Urothelium cell line (cell line): Measurements from ENCODE around the gene SLMAP.

ENCODE experiments used
- DNase-seq: peaks from one replicate; pipeline ENCODE4 v3.0.0; 2011; ENCODE audit warnings: low spot score, mixed read lengths
- FAIRE-seq: peaks from 2 replicates; lab custom pipeline; 2011; peaks lifted over from hg19 to GRCh38; lab: Jason Lieb, UNC

Gene SLMAP

DNA sequence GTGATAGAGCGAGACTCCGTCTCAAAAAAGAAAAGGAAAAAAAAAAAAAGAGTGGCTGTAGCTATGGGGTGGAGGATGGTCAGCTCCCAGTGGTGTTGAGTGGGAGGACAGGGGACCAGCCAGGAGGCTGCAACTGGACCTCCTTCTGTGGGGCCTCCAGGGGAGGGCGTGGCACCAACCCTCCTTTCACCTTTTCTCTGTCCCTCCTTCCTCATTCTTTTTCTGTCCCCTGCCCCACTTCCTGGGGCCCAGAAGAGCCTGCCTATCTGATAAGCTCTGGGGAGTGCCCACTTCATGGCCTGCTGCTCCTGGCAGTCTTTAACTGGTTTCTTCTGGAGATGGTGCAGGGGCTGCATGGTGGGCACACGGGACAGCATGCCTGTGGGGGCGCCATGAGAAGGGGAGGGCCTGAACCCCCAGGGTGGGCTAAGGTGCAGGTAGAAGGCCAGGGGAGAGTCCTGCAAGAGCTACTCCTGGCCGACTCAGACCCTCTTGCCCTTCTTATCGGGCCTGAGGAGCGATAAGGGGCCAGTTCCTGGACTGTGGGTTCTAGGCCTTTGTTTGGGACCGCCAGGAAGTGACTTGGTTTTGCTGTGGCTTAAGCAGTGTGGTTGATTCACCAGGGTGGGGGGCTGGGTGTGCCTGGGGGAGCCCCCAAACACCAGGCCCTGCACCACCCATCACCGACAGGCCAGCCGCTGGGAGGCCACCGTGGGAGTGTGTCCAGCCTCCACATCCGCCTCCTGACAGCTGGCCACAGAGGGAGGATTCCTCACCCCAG, 202.7 kb downstream of the SLMAP start:
- DNase-seq (no peak), FAIRE-seq (no peak)

DNA sequence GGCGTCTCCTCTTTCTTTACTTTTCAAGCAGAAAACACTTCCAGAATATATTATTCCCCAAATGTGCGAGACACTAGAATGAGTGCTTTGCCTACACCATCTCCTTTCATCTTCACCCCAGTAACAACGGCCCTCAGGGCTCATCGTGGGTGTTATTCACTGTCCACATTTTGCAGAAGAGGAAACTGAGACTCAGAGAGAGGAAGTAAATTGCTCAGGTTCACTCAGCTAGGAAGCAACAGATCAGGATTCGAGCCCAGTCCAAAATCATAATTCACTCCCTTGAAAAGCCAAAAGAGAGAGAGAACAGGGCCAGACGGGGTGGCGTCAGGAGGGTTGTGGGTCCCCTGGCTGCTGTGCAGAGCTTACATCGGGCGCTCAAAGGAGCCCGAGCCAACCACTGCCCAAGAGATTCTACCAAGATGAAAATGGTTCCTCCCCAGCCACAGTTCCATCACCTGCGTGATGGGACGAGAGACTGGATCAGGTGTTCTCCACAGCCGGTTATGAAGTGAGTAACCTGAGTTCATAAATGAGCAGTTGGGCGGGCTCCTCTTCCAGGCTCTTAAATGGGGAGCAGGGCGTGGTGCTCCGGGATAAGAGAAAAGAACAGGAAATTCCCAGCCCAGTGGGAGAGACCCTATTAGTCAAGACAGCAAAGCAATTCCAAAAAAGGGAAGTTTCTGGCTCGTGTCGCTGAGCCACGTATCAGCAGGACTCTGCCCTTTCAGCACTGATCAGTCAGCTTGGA, 203.5 kb downstream of the SLMAP start:
- DNase-seq (no peak), FAIRE-seq (no peak)

DNA sequence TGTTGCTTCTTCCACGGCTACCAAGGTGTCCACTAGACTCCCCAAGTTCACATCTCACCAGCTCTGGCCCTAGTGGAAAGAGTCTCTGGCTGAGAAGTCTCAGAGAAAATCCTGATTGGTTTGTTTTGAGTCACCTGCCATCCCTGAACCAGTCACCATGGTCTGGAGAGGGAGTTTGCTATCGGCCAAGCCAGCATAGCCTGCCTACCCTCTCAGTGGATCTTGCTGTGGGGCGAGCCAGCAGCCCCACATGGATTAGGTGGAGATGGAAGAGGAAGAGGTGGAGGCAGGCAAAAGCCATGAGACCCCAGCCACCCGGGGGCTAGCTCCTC, 204.0 kb downstream of the SLMAP start:
- FAIRE-seq (no peak), DNase-seq (no peak)

GRCh38 chr3:57961177-57961827, 205.2 kb downstream of the SLMAP start:
- FAIRE-seq: no peak
- no peak for DNase-seq

- DNase-seq (no peak), FAIRE-seq (no peak)
Observed at GRCh38 chr3:57961828-57962447, 205.8 kb downstream of the SLMAP start.

DNA sequence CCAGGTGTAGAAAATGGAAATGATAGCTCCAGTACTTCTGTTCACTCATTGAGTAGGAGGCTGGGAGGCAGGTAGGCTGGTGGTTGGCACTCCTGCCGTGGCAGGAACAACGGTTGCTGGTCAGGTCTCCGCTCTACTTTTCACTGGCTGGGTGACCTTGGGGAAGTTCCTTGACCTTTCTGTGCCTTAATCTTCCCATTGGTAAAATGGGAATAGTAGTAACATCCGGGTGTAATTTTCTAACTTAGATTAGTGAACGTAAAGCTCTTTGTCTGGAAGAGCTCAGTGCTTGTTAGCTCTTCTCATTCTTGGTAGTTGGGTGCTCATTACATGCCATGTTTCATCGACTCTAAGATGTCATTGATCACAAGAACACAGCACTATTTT, 206.3 kb downstream of the SLMAP start:
- FAIRE-seq: no peak
- DNase-seq: no peak

DNA sequence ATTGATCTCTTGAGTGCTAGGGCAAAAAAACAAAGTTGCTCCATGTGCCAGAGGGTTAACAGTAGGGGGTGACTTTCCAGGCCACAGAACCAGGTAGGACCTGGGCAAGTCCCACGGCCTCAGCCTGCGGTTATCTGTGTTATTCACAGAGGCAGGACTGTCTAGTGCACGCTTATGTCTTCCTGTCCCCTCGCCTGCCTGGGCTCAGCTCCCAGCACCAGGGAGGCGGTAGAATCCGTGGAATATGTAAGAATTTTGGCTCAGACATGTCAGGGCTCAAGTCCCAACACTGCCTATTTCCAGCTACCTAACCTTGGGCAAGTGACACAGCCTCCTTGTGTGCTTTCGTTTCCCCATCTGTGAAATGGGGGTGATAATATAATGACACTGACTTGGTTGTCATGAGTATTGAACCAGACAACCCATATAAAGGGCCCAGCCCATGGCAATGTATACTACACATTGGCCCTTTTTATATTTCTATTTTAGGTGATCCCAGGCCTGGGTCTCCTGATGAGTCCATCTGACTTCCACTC, 207.8 kb downstream of the SLMAP start:
- no peak for FAIRE-seq
- no peak for DNase-seq

- FAIRE-seq (no peak), DNase-seq (no peak)
Observed at GRCh38 chr3:57966829-57967228, 210.7 kb downstream of the SLMAP start.

DNA sequence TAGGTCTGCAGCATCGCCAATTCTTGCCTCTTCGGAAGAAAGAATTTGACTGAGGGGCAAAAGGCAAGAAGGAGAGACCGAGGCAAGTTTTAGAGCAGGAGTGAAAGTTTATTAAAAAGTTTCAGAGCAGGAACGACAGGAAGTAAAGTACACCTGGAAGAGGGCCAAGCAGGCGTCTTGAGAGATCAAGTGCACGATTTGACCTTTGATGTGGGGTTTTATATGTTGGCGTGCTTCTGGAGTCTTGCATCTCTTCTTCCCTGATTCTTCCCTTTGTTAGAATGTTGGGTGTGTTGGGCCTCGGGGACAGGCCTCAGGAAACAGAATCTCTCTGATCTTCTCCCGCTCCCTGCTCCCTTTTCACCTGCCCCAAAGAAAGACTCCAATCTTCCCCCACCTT, 211.5 kb downstream of the SLMAP start:
- DNase-seq: no peak

GRCh38 chr3:57968501-57968900, 212.4 kb downstream of the SLMAP start:
- FAIRE-seq (no peak), DNase-seq (no peak)

More for the DNA sequence above, 211.5 kb downstream of the SLMAP start:
- FAIRE-seq: no peak

GRCh38 chr3:57971975-57972374, 215.9 kb downstream of the SLMAP start:
- no peak for DNase-seq
- no peak for FAIRE-seq

DNA sequence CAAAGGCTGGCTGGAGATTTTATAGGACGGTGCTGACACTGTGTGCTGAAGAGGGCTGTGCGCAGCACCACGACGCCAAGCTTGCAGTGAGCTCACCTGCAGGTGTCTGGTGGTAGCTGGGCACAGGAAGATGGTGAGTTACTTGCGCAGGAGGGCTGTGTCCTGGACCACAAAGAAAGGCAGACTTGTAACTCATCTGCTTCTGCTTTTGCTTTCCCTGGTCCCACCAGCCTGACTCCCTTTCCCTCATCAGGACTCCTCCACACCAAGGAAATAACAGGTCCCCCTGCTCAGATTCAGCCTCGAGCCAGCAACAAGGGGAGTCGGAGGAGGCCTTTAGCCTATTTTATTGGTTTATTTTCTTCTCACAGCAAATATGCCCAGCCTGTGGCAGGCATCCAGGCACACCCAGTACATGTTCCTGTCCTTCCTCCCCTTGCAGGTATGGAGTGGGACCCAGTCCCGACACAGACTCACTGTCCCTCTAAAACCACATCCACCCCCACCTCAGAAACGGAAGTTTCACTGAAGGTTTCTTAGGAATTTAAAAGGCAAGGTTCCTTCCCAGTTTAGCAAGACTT, 216.5 kb downstream of the SLMAP start:
- FAIRE-seq: no peak
- no peak for DNase-seq

DNA sequence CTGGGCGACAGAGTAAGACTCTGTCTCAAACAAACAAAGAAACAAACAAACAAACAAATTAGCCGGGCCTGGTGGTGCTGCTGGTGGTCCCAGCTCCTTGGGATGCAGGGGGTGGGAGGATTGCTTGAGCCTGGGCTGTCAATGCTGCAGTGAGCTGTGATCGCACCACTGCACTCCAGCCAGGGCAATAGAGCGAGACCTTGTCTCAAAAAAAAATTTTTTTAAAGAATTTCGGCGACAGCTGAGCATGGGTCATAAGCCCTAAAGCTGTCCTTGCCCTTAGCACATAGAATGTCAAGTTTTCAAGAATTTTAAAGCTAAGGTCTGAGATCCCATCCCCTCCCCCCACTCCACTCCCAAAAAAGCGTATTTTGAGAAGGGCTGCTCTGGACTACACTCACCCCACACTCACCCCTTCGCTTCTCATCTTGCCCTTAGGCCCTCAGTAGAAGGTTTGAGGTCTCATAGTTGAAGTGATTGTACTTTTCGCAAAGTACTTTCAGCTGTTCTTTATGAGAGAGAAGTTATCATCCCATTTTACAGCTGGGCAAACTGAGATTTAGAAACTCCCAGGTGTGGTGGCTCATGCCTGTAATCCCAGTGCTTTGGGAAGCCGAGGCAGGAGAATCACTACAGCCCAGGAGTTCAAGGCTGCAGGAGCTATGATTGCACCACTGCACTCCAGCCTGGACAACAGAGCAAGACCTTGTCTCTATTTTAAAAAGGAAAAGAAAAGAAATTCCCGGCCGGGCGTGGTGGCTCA, 217.8 kb downstream of the SLMAP start:
- DNase-seq (no peak), FAIRE-seq (no peak)

DNA sequence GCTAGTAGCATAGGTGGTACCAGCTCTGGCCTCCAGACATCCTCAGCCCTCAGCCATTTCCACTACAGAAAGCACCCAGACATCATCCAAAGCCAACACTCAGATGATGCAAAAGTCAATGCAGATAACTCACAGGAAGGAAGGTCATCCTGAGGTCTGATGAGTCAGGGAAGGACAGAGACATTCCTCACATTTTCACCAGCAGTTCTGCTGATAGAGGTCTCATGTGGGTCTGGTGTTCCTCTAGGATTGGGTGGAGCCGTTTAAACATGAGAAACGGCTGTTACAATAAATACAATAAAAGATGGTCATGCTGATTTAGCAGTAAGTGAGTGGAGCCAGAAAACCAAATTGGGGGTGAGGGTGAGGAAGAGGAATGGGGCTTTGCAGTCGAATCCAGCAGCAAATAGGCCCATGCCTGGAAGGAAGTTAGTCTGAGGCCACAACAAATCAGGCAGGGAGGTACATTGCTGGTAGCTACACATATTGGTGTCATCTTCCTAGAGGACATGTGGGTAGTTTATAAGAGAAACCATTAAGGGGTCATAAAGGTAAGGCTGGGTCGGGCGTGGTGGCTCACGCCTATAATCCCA, 218.8 kb downstream of the SLMAP start:
- DNase-seq (peak; percentile 85), FAIRE-seq (no peak)

GRCh38 chr3:57977818-57978235, 221.7 kb downstream of the SLMAP start:
- peak; percentile 63 for DNase-seq
- FAIRE-seq: peak; percentile 35

DNA sequence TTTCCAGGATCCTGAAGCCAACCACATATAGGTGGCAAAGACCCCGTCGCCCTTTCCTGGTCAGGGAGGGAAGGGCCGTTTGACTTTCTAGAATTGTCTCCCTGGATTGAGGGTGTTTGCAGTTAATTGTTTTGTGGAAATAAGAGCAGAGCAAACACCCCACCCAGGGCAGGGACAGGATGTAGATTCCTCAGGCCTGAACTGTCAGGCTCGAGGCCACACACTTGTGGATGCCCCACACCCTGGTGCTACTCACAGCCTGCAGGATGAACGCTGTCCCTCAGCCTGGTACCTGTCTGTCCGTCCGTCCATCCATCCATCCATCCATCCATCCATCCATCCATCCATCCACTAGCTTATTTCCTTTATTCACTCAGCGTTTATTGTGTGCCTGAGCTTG, 222.2 kb downstream of the SLMAP start:
- DNase-seq (no peak), FAIRE-seq (no peak)
